ENCODE measurements around the gene SIDT1.

The SIDT1 gene

GRCh38 chr3:113516115-113516505 lies 16.2 kb upstream of the SIDT1 start:
- TF ChIP-seq TAF1 (IDR thresholded peaks at IDR 0.05; ENCODE audit: low read depth) (no peak), CREB1 (IDR thresholded peaks at IDR 0.05; ENCODE audit: low read depth) (no peak), REST (IDR thresholded peaks at IDR 0.05; ENCODE audit: low read depth) (no peak), MAX (IDR thresholded peaks at IDR 0.05) (no peak), TEAD4 (IDR thresholded peaks at IDR 0.05) (no peak), ZBTB7A (IDR thresholded peaks at IDR 0.05; ENCODE audit: low read depth) (no peak), CEBPB (IDR thresholded peaks at IDR 0.05) (no peak)

- no peak for TF ChIP-seq CREB1 (IDR thresholded peaks at IDR 0.05; ENCODE audit: low read depth)
- TF ChIP-seq RAD21 (IDR thresholded peaks at IDR 0.05; ENCODE audit: low read depth): no peak
- TF ChIP-seq CEBPB (IDR thresholded peaks at IDR 0.05): no peak
- no peak for TF ChIP-seq TEAD4 (IDR thresholded peaks at IDR 0.05)
- no peak for TF ChIP-seq YY1 (IDR thresholded peaks at IDR 0.05; ENCODE audit: low read depth)
- TF ChIP-seq TCF12 (IDR thresholded peaks at IDR 0.05; ENCODE audit: low read depth): no peak
- no peak for TF ChIP-seq USF1 (IDR thresholded peaks at IDR 0.05)
- no peak for TF ChIP-seq EGR1 (IDR thresholded peaks at IDR 0.05)
- no peak for TF ChIP-seq EP300 (IDR thresholded peaks at IDR 0.05; ENCODE audit: borderline replicate concordance)
Observed at GRCh38 chr3:113521981-113522380, 10.4 kb upstream of the SIDT1 start.

- TF ChIP-seq CEBPB (IDR thresholded peaks at IDR 0.05) (no peak), NFIC (IDR thresholded peaks at IDR 0.05) (no peak), YY1 (IDR thresholded peaks at IDR 0.05; ENCODE audit: low read depth) (no peak), EP300 (IDR thresholded peaks at IDR 0.05; ENCODE audit: borderline replicate concordance) (no peak), REST (IDR thresholded peaks at IDR 0.05; ENCODE audit: low read depth) (no peak), TAF1 (IDR thresholded peaks at IDR 0.05; ENCODE audit: low read depth) (no peak), TCF12 (IDR thresholded peaks at IDR 0.05; ENCODE audit: low read depth) (no peak), USF1 (IDR thresholded peaks at IDR 0.05) (no peak), ZBTB7A (IDR thresholded peaks at IDR 0.05; ENCODE audit: low read depth) (no peak), RAD21 (IDR thresholded peaks at IDR 0.05; ENCODE audit: low read depth) (no peak), CREB1 (IDR thresholded peaks at IDR 0.05; ENCODE audit: low read depth) (no peak)
Observed at GRCh38 chr3:113523241-113523640, 9.1 kb upstream of the SIDT1 start.

- TF ChIP-seq ZBTB7A (IDR thresholded peaks at IDR 0.05; ENCODE audit: low read depth): peak; percentile 93
- TF ChIP-seq REST (IDR thresholded peaks at IDR 0.05; ENCODE audit: low read depth): no peak
Observed at GRCh38 chr3:113532698-113533533, 561 bp downstream of the SIDT1 start.

GRCh38 chr3:113533534-113533892 lies 1.2 kb downstream of the SIDT1 start:
- no peak for TF ChIP-seq TCF12 (IDR thresholded peaks at IDR 0.05; ENCODE audit: low read depth)
- TF ChIP-seq FOXM1 (IDR thresholded peaks at IDR 0.05; ENCODE audit: borderline replicate concordance, low read depth): no peak
- no peak for TF ChIP-seq ZBTB7A (IDR thresholded peaks at IDR 0.05; ENCODE audit: low read depth)
- TF ChIP-seq CREB1 (IDR thresholded peaks at IDR 0.05; ENCODE audit: low read depth): no peak
- TF ChIP-seq MAX (IDR thresholded peaks at IDR 0.05): no peak
- TF ChIP-seq RAD21 (IDR thresholded peaks at IDR 0.05; ENCODE audit: low read depth): no peak
- no peak for TF ChIP-seq NFIC (IDR thresholded peaks at IDR 0.05)
- no peak for TF ChIP-seq TEAD4 (IDR thresholded peaks at IDR 0.05)
- TF ChIP-seq YY1 (IDR thresholded peaks at IDR 0.05; ENCODE audit: low read depth): no peak
- no peak for TF ChIP-seq EGR1 (IDR thresholded peaks at IDR 0.05)
- TF ChIP-seq REST (IDR thresholded peaks at IDR 0.05; ENCODE audit: low read depth): no peak
- TF ChIP-seq TAF1 (IDR thresholded peaks at IDR 0.05; ENCODE audit: low read depth): no peak
- TF ChIP-seq EP300 (IDR thresholded peaks at IDR 0.05; ENCODE audit: borderline replicate concordance): no peak
- TF ChIP-seq USF1 (IDR thresholded peaks at IDR 0.05): no peak
- no peak for TF ChIP-seq CEBPB (IDR thresholded peaks at IDR 0.05)
